NB4 (cell line): ENCODE measurements around the gene SH3PXD2A.

ENCODE experiments used
- CTCF ChIP-seq: IDR thresholded peaks from one replicate; pipeline ENCODE4 v1.5.1; 2012; ENCODE audit warnings: low read depth, low read length
- MAX ChIP-seq: IDR thresholded peaks from 2 replicates; pipeline ENCODE4 v1.6.1; 2011; ENCODE audit warnings: low read depth, low read length

GRCh38 chr10:103854265-103854685 lies 1.1 kb downstream of the SH3PXD2A start:
- TF ChIP-seq CTCF (no peak), MAX (0 out of 2 replicates have a peak, but pooled peaks have one; percentile 4)
